NCI-H2081 treated with DMSO at 0.1 percent for 48 hours (cell line): ENCODE results near the gene RNF4.
"Not testable (repeated sequence)": the region's sequence is repeated elsewhere in the genome, so short reads cannot be mapped to it uniquely, and the experiment has no call there.

Experiments
- DNase-seq: peaks from one replicate; lab custom pipeline; 2025; lab: John Stamatoyannopoulos, UW

RNF4 gene

DNA sequence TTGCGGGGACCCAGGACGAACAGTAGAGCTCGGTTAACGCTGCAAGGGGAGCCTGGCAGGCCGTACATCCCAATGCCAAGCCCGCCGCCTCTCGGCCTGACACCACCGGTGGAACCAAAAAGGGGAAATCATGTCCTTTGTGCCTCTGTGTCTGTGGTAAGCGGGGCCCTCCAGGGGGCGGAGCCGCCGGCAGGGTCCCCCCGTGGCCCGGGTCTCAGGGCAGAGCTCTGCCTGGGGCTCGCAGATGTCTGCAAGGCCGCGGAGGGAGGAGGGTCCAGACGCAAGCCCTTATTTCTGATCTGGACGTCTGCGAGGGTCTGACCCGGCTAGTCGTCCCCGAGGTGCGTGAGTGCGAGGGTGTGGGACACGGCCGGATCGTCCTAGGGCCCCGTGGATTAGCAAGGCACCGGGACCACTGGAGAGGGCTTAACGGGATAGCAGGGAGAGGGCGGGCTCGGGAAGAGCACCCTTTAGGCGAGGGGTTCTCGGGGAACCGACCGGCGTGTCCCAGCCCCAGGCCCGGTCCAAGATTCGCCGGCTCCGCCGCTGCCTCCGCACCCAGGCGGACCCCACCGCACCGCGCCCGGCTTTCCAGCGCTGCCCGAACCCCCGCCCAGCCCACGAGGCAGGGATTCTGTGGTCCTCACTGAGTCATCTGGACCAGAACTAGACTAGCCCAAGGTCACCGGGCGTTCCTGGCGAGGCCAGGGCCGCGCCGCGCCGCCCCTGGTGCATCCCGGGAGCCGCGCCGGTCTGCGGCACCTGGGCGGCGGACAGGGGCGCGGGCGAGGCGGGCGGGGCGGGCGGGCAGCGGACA, 66.7 kb downstream of the RNF4 start:
- no peak for DNase-seq

DNA sequence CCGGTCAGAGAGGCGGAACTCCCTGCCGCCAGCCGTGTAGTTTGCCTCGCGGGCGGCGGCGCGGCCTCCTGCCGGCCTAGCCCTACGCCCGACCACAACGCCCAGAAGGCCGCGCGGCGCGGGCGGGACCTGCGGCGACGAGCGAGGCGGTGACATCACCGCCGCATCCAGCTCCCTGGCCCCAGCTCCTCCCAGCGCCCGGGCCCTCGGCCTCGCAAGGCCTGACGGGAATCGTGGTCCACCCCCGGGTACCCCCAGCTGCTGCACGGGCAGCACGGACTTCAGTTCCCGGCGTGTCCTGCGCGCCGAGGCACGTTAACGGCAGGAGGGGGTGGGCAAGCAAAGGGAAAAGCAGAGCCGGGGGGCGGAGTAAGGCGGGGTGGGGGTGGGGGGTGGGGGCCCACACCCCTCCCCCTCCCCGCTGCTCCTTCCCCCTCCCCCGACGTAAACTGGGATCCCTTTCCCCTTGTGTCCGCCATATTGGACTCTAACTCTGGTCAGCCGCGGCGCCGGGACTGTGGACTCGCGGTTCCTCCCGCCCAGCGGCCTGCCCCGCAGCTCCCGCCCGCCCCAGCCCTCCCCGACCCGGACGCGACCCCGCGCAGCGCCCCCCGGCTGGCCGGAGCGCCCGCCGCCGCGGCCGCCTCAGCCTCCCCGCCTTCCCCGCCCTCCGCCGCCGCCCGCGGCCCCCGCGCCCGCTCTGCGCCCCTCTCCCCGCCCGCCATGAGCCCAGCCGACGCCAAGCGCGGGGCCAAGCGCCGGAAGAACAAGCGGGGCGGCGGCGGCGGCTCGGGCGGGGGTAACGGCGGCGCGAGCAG, 67.5 kb downstream of the RNF4 start, which contains the start of gene FAM193A:
TSS of gene FAM193A (plus strand) at position 455 of the 818 bp plus-strand sequence. CDS start at position 724, 269 bp downstream.
- peak; percentile 96 for DNase-seq

DNA sequence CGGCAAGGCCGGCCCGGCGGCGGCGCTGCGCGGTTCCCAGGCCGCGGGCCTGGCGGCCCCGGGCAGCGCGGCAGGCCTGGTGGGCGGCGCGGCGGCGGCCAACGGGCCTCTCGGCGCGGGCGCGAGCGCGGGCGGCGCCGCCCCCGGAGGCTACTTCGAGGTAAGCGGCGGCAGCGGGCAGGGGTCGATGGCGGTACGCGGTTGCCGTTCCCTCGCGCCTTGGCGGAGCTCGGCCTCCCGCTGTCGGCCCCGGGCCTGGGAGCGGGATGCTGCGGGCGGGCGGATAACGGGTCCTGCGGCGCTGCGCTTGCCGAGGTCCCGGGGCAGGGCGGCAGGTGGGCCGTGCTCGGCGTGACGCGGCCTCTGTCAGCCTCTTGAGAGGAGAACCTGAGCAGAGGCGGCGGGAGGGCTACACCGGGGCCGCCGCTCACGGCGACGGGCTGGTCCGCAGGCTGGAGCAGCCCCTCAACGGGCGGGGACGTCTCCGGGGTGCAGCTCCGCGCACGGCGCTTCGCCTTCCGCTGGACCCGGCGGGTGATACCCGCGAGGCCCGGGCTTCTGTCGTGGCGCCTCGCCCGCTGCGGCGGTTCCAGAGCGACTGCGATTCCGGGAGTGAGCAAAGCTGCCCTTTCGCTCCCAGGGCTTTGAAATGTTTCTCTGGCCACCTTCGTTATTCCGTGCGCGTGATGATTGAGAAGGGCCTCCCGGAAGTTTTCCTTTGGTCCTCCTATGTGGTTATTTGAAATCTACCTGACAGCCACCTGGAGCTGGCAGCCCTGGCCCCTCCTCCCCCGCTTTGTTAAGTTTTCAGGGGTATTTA, 68.3 kb downstream of the RNF4 start:
- peak; percentile 20 for DNase-seq

DNA sequence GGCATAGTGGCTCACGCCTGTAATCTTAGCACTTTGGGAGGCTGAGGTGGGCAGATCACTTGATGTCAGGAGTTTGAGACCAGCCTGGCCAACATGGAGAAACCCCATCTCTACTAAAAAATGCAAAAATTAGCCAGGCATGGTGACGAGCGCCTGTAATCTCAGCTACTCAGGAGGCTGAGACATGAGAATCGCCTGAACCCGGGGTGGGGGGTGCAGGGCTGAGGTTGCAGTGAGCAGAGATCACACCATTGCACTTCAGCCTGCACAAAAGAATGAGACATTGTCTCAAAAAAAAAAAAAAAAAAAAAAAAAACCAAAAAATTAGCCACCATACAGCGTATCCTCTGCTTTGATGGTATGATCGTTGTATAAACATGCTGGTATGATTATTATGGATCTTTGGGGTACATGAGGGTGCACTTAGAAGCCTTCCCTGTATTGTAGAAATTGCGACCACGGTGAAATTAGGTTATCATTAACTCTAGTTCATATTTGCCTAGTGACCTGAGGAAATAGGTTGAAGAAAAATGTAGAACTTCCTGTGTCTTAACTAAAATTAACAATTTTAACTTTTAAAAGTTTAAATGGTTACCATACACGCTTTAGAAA, 74.8 kb downstream of the RNF4 start:
- not testable (repeated sequence) for DNase-seq

DNA sequence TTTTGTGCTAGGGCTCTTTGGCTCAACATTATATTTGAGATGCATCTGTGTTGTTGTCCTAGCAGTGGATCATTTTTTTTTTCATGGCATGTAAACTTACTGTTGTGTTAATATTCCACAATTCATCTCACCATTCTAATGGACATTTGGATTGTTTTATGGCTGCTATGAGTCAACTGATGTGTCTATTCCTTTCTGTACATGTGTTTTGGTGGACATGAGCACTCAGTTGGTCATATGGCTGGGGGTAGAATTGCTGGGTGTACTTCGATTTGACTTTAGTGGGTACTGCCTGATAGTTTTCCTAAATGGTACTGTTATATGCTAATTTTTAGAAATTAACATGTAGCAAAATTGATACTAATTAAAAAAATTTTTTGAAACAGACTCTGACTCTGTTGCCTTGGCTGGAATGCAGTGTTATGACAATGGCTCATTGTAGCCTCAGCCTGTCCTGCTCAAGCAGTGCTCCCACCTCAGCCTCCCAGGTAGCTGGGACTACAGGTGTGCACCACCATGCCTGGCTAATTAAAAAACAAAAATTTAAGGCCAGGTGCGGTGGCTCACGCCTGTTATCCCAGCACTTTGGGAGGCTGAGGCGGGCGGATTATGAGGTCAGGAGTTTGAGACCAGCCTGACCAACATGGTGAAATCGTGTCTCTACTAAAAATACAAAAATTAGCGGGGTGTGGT, 76.6 kb downstream of the RNF4 start:
- no peak for DNase-seq

DNA sequence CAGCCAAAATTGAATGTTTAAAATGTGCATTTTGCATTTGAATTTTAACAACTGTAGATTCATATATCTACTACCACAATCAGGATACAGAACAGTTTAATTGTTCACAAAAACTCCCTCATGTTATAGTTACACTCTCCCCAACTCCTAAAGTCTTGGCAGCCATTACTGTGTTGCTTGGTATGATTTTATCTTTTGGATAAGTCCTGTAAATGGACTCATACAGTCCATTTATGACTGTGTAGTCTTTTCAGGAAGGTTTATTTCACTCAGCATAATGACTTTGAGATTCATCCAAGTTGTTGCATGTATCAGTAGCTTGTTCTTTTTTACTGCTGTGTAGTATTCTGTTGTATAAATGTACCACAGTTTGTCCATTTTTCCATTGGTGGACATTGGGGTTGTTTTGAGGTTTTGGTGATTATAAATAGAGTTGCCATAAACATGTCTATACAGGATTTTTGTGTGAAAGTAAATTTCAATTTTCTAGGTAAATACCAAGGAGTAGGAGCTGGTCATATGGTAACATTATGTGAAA, 77.4 kb downstream of the RNF4 start:
- DNase-seq = no peak

DNA sequence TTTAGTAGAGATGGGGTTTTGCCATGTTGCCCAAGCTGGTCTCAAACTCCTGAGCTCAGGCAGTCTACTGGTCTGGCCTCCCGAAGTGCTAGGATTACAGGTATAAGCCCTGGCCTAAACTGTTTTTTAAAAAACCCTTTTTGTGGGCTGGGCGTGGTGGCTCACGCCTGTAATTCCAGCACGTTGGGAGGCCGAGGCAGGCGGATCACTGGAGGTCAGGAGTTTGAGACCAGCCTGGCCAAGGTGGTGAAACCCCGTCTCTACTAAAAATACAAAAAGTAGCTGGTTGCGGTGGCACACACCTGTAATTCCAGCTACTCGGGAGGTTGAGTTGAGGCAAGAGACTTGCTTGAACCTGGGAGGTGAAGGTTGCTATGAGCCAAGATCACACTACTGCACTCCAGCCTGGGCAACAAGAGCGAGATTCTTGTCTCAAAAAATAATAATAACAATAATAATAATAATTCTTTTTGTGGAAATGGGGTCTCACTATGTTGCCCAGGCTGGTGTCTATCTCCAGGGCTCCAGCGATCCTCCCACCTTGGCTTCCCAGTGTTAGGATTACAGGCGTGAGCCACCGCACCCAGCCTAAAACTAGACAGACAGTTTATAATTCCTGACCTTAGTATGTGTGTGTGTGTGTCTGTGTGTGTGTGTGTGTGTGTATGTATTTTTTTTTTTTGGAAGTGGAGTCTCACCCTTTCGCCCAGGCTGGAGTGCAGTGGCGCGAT, 78.2 kb downstream of the RNF4 start:
- DNase-seq = not testable (repeated sequence)

DNA sequence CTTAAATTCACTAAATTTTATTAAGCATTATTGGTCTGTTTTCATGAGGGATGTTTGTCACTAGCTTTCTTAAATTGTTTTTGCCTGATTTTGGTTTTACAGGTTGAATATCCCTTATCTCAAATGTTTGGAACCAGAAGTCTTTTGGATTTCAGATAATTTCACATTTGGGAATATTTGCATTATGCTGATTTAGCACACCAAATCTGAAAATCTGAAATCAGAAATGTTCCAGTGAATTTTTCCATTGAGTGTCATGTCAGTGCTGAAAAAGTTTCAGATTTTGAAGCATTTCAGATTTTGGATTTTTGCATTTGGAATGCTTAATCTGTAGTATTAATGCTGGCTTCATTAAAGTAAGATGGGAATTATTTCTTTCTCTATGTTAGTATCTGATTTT, 82.2 kb downstream of the RNF4 start:
- no peak for DNase-seq

DNA sequence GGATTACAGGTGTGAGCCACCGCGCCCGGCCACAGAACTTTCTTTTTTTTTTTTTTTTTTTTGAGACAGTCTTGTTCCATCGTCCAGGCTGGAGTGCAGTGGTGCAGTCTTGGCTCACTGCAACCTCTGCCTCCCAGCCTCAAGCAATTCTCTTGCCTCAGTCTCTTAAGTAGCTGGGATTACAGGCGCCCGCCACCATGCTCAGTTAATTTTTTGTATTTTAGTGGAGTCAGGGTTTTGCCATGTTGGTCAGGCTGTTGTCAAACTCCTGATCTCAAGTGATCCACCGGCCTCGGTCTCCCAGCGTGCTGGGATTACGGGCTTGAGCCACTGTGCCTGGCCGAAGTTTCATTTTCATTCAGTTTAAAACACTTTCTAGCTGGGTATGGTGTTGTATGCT, 83.9 kb downstream of the RNF4 start:
- DNase-seq = no peak

DNA sequence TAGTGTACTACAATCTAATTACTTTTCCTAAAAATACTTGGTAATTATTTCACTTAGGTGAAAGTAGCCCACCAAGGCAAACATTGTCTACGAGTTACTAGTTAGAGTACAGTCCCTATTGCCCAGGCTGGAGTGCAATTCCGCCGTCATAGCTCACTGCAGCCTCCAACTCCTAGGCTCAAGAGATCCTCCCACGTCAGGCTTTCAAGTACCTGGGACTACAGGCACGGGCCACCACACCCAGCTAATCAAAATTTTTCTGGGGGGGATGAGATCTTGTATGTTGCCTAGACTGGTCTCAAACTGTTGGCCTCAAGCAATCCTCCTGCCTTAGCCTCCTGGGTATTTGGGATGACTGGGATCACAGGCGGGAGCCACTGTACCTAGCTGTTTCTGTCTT, 89.4 kb downstream of the RNF4 start:
- DNase-seq = no peak

DNA sequence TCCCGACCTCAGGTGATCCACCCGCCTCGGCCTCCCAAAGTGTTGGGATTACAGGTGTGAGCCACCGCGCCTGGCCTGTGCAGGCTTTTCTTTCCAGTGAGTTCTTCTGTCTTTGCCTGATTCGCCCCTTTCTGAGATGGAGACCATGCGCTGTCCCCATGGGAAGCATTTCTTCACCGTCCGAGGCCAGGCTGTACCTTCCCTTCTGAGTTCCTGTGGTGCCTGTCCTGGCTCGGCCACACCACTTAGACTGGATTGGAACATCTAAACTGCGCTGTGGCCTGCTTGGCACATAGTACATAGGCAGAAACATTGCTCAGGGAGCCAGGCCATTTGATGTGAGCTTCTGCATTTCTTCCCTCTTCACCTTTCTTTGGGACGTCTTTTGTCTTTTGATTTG, 91.3 kb downstream of the RNF4 start:
- no peak for DNase-seq
